ENCODE measurements around the gene IKZF1.

DNA sequence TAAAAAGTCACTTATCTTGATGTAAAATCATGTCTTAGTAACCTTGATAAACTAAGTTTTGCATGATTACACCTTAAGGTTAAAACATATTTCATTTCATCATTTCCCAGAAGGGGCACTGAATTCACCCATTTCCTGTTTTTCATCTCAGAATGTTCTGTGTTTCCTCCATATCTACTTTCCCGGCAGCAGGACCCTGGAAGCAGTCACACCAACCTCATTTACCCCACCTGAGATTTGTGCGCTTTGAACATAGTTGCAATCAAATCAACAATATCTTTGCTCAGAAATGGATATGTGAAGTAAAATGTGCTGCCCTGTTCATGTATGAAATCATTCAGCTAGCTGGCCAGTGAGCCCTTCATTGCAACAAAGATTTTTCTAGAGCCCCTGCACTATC lies 46.8 kb downstream of the IKZF1 start:
- TF ChIP-seq, protein P1, sequence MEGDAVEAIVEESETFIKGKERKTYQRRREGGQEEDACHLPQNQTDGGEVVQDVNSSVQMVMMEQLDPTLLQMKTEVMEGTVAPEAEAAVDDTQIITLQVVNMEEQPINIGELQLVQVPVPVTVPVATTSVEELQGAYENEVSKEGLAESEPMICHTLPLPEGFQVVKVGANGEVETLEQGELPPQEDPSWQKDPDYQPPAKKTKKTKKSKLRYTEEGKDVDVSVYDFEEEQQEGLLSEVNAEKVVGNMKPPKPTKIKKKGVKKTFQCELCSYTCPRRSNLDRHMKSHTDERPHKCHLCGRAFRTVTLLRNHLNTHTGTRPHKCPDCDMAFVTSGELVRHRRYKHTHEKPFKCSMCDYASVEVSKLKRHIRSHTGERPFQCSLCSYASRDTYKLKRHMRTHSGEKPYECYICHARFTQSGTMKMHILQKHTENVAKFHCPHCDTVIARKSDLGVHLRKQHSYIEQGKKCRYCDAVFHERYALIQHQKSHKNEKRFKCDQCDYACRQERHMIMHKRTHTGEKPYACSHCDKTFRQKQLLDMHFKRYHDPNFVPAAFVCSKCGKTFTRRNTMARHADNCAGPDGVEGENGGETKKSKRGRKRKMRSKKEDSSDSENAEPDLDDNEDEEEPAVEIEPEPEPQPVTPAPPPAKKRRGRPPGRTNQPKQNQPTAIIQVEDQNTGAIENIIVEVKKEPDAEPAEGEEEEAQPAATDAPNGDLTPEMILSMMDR (conservative IDR thresholded peaks at IDR 0.05 in 1 of 2, IDR thresholded peaks at IDR 0.05 in 1 of 2; ENCODE audit: extremely low read depth in 1 of 2, insufficient read depth in 1 of 2, low read depth in 1 of 2, low read length in 2 of 2) = no peak
- no peak for TF ChIP-seq EZH2 (IDR thresholded peaks at IDR 0.05; ENCODE audit: borderline replicate concordance, low read length)
